ENCODE results near the gene DMRTC2. TPM values are rescaled to one million over a fixed set of nuclear protein-coding genes. Genes with fewer than 3 reads are reported as not detected.

The DMRTC2 gene
- total and polyA plus RNA-seq, 2 donors (not counting 1 experiment from before 2014, with no cell fraction given) = not detected

DNA sequence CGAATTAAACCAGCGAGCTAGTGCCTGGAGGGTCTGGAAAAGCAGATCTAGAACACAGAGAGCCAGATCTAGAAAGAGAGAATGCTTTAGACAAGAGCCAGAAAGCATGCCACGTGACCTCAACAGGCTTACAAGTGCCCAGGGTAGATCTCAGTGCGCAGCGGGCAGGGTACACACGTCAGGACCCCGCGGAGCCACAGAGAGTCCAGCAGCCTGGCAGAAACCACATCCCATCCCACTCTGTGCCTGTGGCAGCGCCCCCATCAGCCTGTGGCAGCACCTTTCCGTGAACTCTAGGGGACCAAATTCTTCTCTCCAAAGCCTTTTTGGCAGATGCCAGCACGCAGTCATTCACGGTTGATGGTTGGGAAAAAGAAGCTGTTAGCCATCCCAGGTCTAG lies 44.1 kb downstream of the DMRTC2 start:
- intact Hi-C loops (cut with micrococcal nuclease) = no loop called here

DNA sequence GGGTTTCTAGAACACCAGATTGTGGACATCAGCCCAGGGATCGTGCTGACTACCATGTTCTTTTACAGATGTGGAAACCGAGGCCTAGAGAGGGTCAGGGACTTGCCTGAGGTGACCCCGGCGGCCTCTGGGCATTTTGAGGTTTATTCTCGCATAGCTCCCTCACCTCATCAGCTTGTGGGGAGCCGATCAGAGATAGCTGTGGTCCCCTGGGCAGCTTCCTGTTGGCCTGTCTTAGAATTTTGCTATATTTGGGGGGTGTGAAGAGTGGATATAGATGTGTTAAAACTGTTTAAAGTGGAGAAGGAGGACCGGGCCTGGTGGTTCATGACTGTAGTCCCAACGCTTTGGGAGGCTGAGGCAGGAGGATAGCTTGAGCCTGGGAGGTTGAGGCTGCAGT lies 45.1 kb downstream of the DMRTC2 start:
- intact Hi-C loops (cut with micrococcal nuclease) = no loop called here
- H3K4me3 ChIP-seq (ENCODE audit: control extremely low read depth in 1 of 5, extremely low read depth in 1 of 5, insufficient read depth in 1 of 5, low read depth in 2 of 5, low read length in 4 of 5) = no peak overlapping the region
- Mint-ChIP-seq H3K4me3 (no peak overlapping the region), H3K9me3 (ENCODE audit: insufficient read depth) (no peaks in the 10 kb centered on the region), H3K4me1 (peaks cover 48% of the 10 kb centered on the region), H3K27ac (peak overlapping the region; percentile 41), H3K27me3 (no peaks in the 10 kb centered on the region)
- H3K4me1 ChIP-seq (ENCODE audit: control insufficient read depth in 2 of 2, insufficient read depth in 2 of 2, low read length in 2 of 2) = peaks cover 36 to 65% of the 10 kb centered on the region in 2 donors
- DNase-seq = no peak
- H3K27me3 ChIP-seq (replicated peaks in 1 of 4; ENCODE audit: control extremely low read depth in 1 of 4, control insufficient read depth in 3 of 4, insufficient read depth in 4 of 4, low read length in 3 of 4) = no peaks in the 10 kb centered on the region
- TF ChIP-seq, protein P1, sequence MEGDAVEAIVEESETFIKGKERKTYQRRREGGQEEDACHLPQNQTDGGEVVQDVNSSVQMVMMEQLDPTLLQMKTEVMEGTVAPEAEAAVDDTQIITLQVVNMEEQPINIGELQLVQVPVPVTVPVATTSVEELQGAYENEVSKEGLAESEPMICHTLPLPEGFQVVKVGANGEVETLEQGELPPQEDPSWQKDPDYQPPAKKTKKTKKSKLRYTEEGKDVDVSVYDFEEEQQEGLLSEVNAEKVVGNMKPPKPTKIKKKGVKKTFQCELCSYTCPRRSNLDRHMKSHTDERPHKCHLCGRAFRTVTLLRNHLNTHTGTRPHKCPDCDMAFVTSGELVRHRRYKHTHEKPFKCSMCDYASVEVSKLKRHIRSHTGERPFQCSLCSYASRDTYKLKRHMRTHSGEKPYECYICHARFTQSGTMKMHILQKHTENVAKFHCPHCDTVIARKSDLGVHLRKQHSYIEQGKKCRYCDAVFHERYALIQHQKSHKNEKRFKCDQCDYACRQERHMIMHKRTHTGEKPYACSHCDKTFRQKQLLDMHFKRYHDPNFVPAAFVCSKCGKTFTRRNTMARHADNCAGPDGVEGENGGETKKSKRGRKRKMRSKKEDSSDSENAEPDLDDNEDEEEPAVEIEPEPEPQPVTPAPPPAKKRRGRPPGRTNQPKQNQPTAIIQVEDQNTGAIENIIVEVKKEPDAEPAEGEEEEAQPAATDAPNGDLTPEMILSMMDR (IDR thresholded peaks at IDR 0.05) = no peak
- TF ChIP-seq EZH2 (IDR thresholded peaks at IDR 0.05; ENCODE audit: borderline replicate concordance, insufficient read depth, low read depth, low read length, poor library complexity, severe bottlenecking) = no peak
- peaks cover 0 to 57% of the 10 kb centered on the region in 2 experiments for H3K36me3 ChIP-seq (replicated peaks in 1 of 2; ENCODE audit: control extremely low read depth in 1 of 2, control insufficient read depth in 1 of 2, extremely low read depth in 1 of 2, insufficient read depth in 2 of 2, low read length in 1 of 2)
- no peak overlapping the region for H2AFZ ChIP-seq (ENCODE audit: insufficient read depth, low read depth, low read length, poor library complexity, severe bottlenecking)
- no peak overlapping the region for H3K27ac ChIP-seq (ENCODE audit: low read length in 2 of 2)
- no peak overlapping the region for H3K4me2 ChIP-seq (replicated peaks; ENCODE audit: low read depth, low read length, poor library complexity, severe bottlenecking)
- H4K20me1 ChIP-seq (ENCODE audit: control insufficient read depth, insufficient read depth, low read length, poor library complexity, severe bottlenecking) = peaks cover 80% of the 10 kb centered on the region
- no peaks in the 10 kb centered on the region for H3K9me3 ChIP-seq (ENCODE audit: control extremely low read depth in 1 of 3, control insufficient read depth in 2 of 3, insufficient read depth in 1 of 3, low read length in 2 of 3)
- peaks cover 91% of the 10 kb centered on the region for H3K79me2 ChIP-seq (ENCODE audit: control insufficient read depth, insufficient read depth, low read length)
- whole genome bisulfite sequencing (ENCODE audit: insufficient coverage) = 95% methylated on average over 5 of the region's 8 CpGs
- ChIA-PET CTCF (interaction anchor here (1.1 to 7.3 kb wide), 7 partner anchors 13 to 56 kb away, joined by 3 to 180 read pairs (median 4); partner anchors contain the start of genes CD79A and RPS19), POLR2A (interaction anchor here (7.7 kb wide), 1 partner anchor 14 kb away, joined by 92 read pairs; the partner anchor contains the start of gene CD79A)
- no peak overlapping the region for H3K9ac ChIP-seq (ENCODE audit: low read length)
- no peak for ATAC-seq (ENCODE audit: low read depth)

More for the DNA sequence above, 44.1 kb downstream of the DMRTC2 start:
- Histone ChIP-seq H3K79me2 (ENCODE audit: control insufficient read depth, insufficient read depth, low read length) (peaks cover 92% of the 10 kb centered on the region), H4K20me1 (ENCODE audit: control insufficient read depth, insufficient read depth, low read length, poor library complexity, severe bottlenecking) (peaks cover 77% of the 10 kb centered on the region), H3K4me2 (replicated peaks; ENCODE audit: low read depth, low read length, poor library complexity, severe bottlenecking) (no peak overlapping the region), H3K27ac (ENCODE audit: low read length in 2 of 2) (peak overlapping the region; percentile 6 to 79), H3K27me3 (replicated peaks in 1 of 4; ENCODE audit: control extremely low read depth in 1 of 4, control insufficient read depth in 3 of 4, insufficient read depth in 4 of 4, low read length in 3 of 4) (no peaks in the 10 kb centered on the region), H3K4me1 (ENCODE audit: control insufficient read depth in 2 of 2, insufficient read depth in 2 of 2, low read length in 2 of 2) (peaks cover 42 to 67% of the 10 kb centered on the region in 2 donors), H3K36me3 (replicated peaks in 1 of 2; ENCODE audit: control extremely low read depth in 1 of 2, control insufficient read depth in 1 of 2, extremely low read depth in 1 of 2, insufficient read depth in 2 of 2, low read length in 1 of 2) (peaks cover 0 to 48% of the 10 kb centered on the region in 2 experiments), H3K9me3 (ENCODE audit: control extremely low read depth in 1 of 3, control insufficient read depth in 2 of 3, insufficient read depth in 1 of 3, low read length in 2 of 3) (no peaks in the 10 kb centered on the region), H2AFZ (ENCODE audit: insufficient read depth, low read depth, low read length, poor library complexity, severe bottlenecking) (no peak overlapping the region), H3K9ac (ENCODE audit: low read length) (no peak overlapping the region), H3K4me3 (ENCODE audit: control extremely low read depth in 1 of 5, extremely low read depth in 1 of 5, insufficient read depth in 1 of 5, low read depth in 2 of 5, low read length in 4 of 5) (no peak overlapping the region)
- Mint-ChIP-seq H3K4me1 (peaks cover 55% of the 10 kb centered on the region), H3K27me3 (no peaks in the 10 kb centered on the region), H3K27ac (peak overlapping the region; percentile 66), H3K4me3 (peak overlapping the region; percentile 78), H3K9me3 (ENCODE audit: insufficient read depth) (no peaks in the 10 kb centered on the region)
- ChIA-PET CTCF (interaction anchor here (1.0 to 7.3 kb wide), 10 partner anchors 10 to 63 kb away, joined by 3 to 180 read pairs (median 4); partner anchors contain the start of genes CD79A and RPS19), POLR2A (interaction anchor here (7.7 kb wide), 1 partner anchor 13 kb away, joined by 92 read pairs; the partner anchor contains the start of gene CD79A)
- ATAC-seq (ENCODE audit: low read depth) (no peak), DNase-seq (no peak)
- TF ChIP-seq, protein P1 (IDR thresholded peaks at IDR 0.05) = no peak
- WGBS (ENCODE audit: insufficient coverage) = 95% methylated on average over 10 of the region's 12 CpGs
